GM21717 (cell line): ENCODE results near the gene C14orf39.
"Not testable (repeated sequence)": the region's sequence is repeated elsewhere in the genome, so short reads cannot be mapped to it uniquely, and the experiment has no call there.

Experiments
- ATAC-seq: cut with Tn5 transposase; IDR thresholded peaks from one replicate; pipeline ENCODE4 v1.9.1; 2021; ENCODE audit warnings: mild to moderate bottlenecking, moderate library complexity; ENCODE audit not compliant: unreplicated experiment

The C14orf39 gene

DNA sequence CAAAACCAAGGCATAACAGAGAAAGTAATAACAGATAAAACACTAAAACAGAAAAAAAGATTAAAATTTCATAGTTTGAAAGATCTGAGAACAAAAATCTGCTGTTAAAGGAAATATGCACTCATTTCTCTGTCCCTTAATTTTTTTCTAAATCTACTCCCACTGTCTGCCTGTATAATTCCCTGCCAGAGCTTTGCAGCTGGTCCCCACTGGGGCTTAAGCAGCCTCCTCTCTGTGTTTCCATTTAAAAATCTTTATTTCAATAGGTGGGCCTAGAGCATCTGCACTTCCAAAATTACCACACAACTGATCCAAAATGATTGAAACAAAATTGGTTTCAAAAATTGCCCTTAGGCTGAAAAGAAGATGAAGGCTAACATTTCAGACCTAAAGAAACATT lies 16.7 kb upstream of the C14orf39 start:
- ATAC-seq, result no peak

DNA sequence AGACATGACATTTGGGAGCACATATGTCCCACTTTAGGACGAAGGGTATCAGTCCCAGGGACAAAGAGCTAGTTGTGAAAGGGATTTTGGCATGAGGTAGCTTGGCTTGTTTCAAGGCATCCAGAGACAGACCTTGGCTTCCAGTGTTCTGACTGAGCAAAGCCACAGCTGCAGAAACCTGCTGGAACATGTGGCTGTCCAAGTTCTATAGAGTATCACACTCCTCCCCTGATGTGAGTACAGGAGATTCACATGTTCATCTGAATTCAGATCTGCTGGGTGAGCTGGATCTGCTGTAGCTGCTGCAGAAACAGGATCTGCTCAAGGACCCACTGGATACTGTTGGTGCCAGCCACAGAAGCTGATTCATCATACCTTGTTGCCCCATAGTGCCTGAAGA lies 10.1 kb upstream of the C14orf39 start:
- no peak for ATAC-seq

DNA sequence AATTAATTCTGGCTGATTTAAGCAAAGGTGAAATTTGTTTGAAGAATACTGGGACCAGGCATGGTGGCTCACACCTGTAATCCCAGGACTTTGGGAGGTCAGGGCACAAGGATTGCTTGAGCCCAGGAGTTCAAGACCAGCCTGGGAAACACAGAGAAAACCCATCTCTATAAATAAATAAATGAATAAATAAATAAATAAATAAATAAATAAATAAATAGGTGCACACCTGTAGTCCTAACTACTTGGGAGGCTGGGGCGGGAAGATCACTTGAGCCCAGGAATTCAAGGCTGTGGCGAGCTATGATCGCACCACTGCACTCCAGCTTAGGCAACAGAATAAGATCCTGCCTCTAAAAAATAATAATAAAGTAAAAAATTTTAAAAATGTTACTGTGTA lies 4.4 kb upstream of the C14orf39 start:
- ATAC-seq, result no peak

GRCh38 chr14:60488175-60488574 lies 2.3 kb upstream of the C14orf39 start:
- no peak for ATAC-seq

DNA sequence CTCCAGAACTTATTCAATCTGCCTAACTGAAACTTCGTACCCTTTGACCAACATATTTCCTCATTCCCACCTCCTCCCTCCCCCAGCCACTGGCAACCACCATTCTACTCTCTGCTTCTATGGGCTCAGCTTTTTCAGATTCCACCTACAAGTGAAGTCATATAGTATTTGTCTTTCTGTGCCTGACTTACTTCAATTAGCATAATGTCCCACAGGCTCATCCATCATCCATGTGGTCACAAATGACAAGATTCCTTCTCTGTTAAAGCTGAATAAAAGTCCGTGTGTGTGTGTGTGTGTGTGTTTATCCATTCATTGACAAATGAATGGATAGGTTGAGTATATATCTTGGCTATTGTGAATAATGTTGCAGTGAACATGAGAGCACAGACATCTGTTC lies 1.3 kb upstream of the C14orf39 start:
- ATAC-seq, result no peak

GRCh38 chr14:60485057-60485597 lies 736 bp downstream of the C14orf39 start:
- no peak for ATAC-seq

DNA sequence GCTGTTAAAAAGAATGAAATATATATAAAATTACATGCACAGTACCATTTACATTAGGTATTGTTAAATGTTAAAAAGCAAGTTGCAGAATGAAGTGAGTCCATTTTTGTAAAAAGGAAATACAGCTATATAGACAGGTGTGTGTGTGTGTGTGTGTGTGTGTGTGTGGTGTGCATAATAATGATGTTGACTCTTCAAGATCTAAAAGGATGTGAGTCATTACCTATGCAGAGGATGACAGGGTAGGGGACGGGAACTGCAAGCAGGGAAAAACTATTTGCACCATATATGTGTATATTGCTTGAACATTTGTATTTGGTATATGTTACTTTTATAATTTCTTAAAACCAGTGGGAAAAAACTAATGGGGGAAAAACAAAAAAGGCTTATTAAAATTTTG lies 3.1 kb downstream of the C14orf39 start:
- no peak for ATAC-seq

DNA sequence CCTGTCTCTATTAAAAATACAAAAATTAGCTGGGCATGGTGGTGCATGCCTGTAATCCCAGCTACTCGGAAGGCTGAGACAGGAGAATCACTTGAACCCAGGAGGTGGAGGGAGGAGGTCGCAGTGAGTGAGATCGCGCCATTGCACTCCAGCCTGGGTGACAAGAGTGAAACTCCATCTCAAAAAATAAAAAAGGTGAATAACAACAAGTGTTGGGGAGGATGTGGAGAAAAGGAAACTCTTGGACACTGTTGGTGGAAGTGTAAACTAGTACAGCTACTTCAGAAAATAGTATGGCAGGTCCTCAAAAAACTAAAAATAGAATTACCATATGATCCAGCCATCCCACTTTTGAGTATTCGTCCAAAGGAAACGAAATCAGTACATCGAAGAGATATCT lies 5.6 kb downstream of the C14orf39 start:
- ATAC-seq, result not testable (repeated sequence)

GRCh38 chr14:60455875-60456274 lies 30.0 kb downstream of the C14orf39 start:
- no peak for ATAC-seq

DNA sequence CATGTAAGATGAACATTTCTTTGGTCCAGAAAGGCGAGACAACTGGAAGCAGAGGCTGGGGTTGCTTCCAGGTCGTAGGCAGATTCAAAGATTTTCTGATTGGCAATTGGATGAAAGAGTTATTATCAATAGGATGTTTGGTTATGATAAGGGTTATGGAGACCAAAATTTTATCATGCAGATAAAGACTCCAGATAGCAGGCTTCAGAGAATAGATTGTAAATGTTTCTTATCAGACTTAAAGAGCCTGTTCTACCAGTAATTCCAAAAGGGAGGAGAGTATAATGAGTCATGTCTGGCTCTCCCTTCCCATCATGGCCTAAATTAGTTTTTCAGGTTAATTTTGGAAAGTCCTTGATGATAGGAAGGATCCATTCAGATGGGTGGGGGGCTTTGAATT lies 55.6 kb downstream of the C14orf39 start:
- ATAC-seq, result no peak

DNA sequence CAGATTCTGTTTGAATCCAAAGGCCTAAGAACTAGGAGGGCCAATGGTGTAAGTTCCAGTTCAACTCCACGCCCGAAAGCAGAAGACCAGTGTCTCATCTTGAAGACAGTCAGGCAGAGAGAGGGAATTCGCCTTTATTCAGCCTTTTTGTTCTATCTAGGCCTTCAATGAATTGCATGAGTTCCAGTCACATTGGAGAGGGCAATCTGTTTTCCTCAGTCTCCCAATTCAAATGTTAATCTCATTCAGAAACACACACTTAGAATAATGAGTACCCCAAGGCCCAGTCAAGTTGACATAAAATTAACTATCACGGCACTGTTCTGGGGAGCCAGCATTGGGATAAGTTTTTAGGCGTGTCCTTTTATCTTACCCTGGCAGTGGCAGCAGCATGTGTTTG lies 65.8 kb downstream of the C14orf39 start:
- no peak for ATAC-seq

GRCh38 chr14:60397550-60397949 lies 88.3 kb downstream of the C14orf39 start:
- ATAC-seq, result not testable (repeated sequence)

- no peak for ATAC-seq
Observed at GRCh38 chr14:60396718-60397343, 89.0 kb downstream of the C14orf39 start.
